ENCODE results near the gene ESRRB.
"Not testable (repeated sequence)": the region's sequence is repeated elsewhere in the genome, so short reads cannot be mapped to it uniquely, and the experiment has no call there.

The ESRRB gene

DNA sequence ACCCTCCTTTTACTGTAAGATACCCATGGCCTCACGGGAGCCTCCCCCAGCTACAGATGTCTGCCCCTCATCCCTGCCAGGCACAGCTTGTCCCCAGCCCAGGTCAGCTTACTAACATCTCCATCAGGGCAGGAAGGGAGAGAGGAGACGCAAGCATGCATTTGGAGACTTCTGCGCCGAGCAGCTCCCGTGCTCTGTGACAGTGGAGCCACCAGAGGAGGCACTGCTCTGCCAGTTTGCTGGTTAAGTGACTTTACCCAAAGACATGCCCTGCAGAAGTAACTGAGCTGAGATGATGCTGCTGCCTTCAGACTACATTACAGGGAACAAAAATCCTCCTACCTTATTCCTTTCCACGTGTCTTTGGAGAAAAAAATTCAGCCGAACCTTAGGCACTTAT is 133.4 kb downstream of the ESRRB start:
- Mint-ChIP-seq H3K9me3 (no peaks in the 10 kb centered on the region), H3K27me3 (peaks cover 57% of the 10 kb centered on the region), H3K4me3 (no peak overlapping the region), H3K4me1 (peaks cover 13% of the 10 kb centered on the region), H3K27ac (no peak overlapping the region)
- ATAC-seq (no peak), DNase-seq (no peak)

DNA sequence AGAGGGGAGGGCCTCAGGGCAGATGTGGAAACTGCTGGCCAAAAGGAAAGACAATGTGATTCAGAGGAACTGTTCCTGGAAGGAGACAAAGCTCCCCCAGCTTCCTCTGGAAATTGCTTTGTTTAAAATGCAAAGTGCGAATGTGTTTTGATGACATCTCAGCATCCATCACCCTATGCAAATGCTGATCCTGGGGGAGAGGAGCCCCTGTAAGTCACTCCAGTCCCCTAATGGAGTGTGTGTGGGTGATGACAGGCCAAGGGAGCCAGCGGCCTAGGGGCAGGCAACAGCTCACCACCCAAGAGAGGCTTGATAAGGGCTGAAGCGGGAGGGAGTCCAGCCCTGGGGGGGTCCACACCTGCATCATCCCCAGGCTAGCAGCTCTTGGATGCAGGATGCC is 134.2 kb downstream of the ESRRB start:
- Mint-ChIP-seq H3K27ac (no peak overlapping the region), H3K4me1 (peaks cover 13% of the 10 kb centered on the region), H3K27me3 (peaks cover 57% of the 10 kb centered on the region), H3K4me3 (no peak overlapping the region), H3K9me3 (no peaks in the 10 kb centered on the region)
- no peak for DNase-seq
- no peak for ATAC-seq

DNA sequence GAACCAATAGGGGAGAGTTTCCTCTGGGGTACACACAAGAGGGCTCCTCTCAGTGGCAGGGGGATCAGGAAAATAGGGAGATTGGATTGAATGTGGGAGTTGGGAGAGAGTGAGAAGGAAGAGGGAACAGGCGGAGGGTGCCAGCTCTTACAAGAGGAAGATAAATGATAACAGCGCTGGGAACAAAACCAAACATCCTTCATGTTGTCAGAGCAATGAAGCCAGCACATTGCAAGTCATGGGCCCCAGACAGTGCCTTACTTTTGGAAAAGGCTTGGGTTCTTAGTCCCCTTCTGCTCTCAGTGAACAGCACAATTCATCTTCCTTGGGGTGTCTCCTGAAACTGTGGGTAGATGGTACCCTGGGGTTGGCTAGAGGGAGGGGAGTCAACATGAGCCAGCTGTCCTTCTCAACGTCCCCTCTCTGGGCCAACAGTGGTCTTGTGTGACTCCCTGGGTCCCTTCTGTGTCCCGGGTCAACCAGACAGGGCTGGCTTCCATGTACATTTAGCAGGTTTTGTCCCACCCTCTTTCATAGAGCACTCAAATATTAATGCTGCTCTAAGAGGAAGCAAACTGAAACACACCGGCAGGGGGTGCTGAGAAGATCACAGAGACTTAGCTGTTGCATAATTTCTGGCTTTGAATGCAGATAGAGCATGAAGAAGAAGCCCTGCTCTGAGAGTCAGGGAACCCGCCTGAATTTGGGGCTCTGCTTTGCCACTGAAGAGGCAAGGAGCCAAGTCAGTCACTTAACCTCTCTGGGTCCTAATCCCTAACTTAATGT is 138.5 kb downstream of the ESRRB start:
- H3K27me3 Mint-ChIP-seq = peaks cover 37% of the 10 kb centered on the region
- DNase-seq (peak in 1 of 2 donors; percentile 13), ATAC-seq (no peak)

DNA sequence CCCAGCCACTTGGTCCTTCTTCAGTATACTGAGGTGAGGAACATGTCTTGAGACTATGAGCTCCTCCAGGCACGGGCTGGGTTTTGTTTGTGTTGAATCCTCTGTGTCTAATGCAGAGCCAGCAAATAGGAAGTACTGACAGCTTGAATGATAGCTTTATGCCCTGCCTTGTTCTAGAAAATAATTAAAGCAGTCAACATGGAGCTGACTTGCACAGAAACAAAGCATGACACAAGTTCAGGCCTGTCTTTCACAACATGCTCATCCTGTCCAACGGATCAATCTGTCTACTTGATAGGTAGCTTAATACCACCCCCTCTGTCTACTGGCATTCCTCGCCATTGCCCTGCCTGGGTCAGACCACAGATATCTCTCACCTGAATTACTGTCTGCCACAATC is 140.9 kb downstream of the ESRRB start:
- H3K4me1 Mint-ChIP-seq = no peaks in the 10 kb centered on the region
- peaks cover 0 to 8% of the 10 kb centered on the region in 2 donors for H3K9me3 Mint-ChIP-seq
- peaks cover 28% of the 10 kb centered on the region for H3K27me3 Mint-ChIP-seq
- ATAC-seq (no peak), DNase-seq (no peak)
- no peak overlapping the region for H3K27ac Mint-ChIP-seq
- no peak overlapping the region for H3K4me3 Mint-ChIP-seq

More for the DNA sequence above, 138.5 kb downstream of the ESRRB start:
- Mint-ChIP-seq H3K4me3 (no peak overlapping the region), H3K27ac (no peak overlapping the region), H3K4me1 (no peaks in the 10 kb centered on the region), H3K9me3 (no peaks in the 10 kb centered on the region)

DNA sequence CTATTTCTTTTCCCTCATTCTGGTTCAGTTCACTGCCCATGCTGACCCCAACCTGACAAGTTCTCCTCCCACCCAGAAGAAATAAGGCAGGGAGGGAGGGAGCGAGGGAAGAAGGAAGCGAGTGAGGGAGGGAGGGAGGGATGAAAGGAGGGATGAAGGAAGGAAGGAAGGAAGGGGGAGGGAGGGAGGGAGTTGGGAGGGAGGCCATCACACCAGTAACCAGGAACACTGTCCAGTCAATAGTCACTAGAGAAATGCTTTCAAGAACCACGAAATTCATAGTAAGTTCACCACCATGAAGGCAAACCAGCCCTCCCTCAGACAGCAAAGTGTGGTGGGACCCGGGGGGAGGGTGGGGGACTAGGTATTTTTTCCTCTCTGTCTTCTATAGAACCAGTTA is 142.4 kb downstream of the ESRRB start:
- ATAC-seq = no peak
- peaks cover 0 to 14% of the 10 kb centered on the region in 2 donors for H3K9me3 Mint-ChIP-seq
- H3K4me1 Mint-ChIP-seq = no peaks in the 10 kb centered on the region

DNA sequence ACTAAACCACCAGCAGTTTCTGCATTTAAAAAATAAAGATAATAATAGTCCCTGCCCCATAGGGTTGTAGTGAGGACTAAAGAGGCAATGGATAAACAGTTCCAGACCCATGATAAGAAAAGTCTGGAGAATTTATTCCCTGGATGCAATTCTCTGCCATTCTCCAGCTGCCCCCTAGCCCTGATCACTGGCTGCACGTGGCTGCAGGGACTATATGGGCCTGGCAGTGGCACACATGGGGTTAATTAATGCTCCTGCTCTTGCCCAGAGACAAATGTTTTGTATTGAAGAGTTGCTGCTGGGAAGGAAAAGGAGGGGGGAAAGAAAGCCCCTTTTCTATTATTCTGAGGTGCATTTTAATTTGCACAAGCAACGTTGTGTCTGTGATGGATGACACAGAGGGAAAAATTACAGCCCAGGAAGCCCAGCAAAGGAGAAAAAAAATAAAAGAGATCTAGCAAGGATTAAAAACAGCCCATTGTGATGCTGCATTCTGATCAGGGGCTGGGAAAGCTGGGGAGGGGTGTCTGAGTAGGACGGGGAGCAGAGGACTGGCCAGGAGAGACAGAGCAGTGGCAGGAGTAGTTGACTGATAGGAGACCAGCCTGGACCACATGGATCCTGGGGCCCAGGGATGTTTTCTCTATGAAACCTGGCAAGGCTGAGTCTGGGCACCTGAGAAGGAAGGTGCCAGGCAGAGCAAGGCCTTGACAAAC is 149.3 kb downstream of the ESRRB start:
- no peak overlapping the region for H3K4me3 Mint-ChIP-seq
- no peak for ATAC-seq

More for the DNA sequence above, 142.4 kb downstream of the ESRRB start:
- Mint-ChIP-seq H3K27me3 (peaks cover 28% of the 10 kb centered on the region), H3K4me3 (no peak overlapping the region), H3K27ac (no peak overlapping the region)
- no peak for DNase-seq

DNA sequence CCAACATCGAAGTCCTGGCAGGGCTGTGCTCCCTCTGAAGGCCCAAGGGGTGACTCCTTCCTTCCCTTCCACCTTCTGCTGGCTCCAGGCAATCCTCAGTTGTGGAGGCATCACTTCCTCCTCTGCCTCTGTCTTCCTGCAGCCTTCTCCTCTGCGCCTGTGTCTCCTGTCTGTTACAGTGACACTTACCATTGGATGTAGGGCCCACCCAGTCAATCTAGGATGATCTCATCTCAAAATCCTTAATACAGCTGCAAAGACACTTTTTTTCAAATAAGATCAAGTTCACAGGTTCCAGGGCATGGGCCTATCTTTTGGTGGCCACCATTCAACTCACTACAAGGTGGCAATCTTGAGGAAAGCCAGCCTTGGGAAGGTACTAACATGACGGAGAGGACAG is 155.1 kb downstream of the ESRRB start:
- Mint-ChIP-seq H3K27ac (no peak overlapping the region), H3K27me3 (no peaks in the 10 kb centered on the region), H3K4me1 (no peaks in the 10 kb centered on the region), H3K9me3 (no peaks in the 10 kb centered on the region), H3K4me3 (no peak overlapping the region)
- no peak for DNase-seq
- ATAC-seq = no peak

More for the DNA sequence above, 149.3 kb downstream of the ESRRB start:
- Mint-ChIP-seq H3K27me3 (peaks cover 18% of the 10 kb centered on the region), H3K9me3 (peaks cover 0 to 14% of the 10 kb centered on the region in 2 donors), H3K27ac (peak overlapping the region in 1 of 2 donors; percentile 13), H3K4me1 (no peaks in the 10 kb centered on the region)
- no peak for DNase-seq

DNA sequence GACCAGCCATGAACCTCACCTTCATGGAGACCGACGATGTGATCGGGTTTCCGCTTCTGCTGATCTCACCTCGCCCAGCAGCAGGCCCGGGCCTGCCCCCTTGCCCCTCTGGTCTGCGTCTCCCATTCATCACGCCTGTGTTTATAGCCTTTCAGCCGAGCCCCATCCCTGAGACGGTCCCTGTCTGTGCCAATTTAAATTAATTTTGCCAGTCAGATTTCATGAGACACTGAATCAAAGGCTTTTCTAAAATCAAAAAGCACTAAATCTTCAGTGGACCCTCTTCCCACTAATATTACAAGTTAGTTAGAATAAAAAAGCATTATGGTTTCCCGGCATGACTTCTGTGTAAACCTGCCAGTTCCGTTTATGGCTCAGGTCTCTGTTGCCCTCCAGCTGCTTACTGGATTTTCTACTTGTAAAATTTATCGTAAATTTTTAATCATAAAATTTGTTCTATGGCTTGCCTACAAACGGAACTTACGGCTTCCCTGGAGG is 155.9 kb downstream of the ESRRB start:
- Mint-ChIP-seq H3K4me1 (no peaks in the 10 kb centered on the region), H3K27me3 (no peaks in the 10 kb centered on the region), H3K9me3 (no peaks in the 10 kb centered on the region), H3K4me3 (no peak overlapping the region), H3K27ac (no peak overlapping the region)
- DNase-seq (no peak), ATAC-seq (no peak)

DNA sequence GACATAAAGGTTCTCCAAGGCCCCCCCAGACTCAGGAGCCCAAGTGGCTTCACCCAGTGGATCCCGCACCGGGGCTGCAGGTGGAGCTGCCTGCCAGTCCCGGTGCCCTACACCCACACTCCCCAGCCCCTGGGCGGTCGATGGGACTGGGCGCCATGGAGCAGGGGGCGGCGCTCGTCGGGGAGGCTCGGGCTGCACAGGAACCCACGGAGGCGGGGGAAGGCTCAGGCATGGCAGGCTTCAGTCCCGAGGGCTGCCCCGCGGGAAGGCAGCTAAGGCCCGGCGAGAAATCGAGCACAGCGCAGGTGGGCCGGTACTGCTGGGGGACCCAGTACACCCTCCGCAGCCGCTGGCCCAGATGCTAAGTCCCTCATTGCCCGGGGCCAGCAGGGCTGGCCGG is 160.7 kb downstream of the ESRRB start:
- H3K27me3 Mint-ChIP-seq, H3K4me1 Mint-ChIP-seq, DNase-seq, ATAC-seq, H3K27ac Mint-ChIP-seq, H3K9me3 Mint-ChIP-seq, H3K4me3 Mint-ChIP-seq: not testable (repeated sequence)

DNA sequence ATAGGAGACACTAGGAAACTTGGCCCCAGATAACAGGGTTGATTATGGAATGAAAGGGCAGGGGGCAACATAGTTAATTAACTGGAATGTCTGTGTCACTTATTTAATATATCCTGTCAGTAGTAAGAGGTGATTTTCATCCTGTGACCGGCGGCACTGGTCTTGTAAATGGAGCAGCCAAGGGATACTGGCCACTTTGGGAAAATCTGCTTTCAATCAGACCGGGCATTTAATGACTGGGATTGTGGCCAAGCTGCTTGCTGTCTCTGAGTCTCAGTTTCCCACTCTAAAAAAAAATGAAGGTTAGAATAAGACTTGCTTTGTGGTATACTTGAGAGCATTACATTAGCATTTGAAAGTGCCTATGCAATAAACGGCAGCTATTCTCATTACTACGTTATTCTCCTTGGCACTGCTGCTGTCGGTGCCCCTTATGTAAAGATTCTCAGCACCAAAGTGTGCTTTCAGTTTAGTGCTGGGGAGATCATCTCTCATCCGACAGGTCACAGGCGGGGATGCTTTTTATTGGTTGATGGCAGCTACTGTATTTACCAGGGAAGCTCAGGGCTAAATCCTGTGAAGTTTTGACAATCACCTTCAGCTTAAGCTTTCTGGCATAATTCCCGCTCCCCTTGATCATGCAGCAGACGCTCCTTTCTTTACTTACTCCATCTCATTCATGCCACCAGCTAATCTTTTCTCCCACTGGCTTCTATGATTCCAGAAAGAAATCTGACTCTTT is 162.1 kb downstream of the ESRRB start:
- DNase-seq = no peak
- Mint-ChIP-seq H3K9me3 (no peaks in the 10 kb centered on the region), H3K27me3 (peaks cover 8% of the 10 kb centered on the region), H3K27ac (no peak overlapping the region), H3K4me1 (no peaks in the 10 kb centered on the region), H3K4me3 (no peak overlapping the region)
- ATAC-seq = no peak

DNA sequence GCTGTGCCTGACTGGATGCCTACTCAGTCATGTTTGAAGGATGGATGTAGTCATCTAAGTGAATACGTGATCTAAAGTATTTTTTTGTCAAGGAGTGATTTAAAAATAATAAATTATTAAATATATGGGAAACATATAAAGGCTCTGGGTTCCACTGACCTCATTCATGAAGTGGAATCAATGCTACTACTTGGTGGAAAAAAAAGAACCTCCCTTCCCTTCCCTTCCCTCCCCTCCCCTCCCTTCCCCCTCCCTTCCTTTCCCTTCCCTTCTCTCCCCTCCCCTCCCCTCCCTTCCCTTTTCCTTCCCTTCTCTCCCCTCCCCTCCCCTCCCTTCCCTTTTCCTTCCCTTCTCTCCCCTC is 162.7 kb downstream of the ESRRB start:
- H3K9me3 Mint-ChIP-seq = no peaks in the 10 kb centered on the region
- peaks cover 8% of the 10 kb centered on the region for H3K27me3 Mint-ChIP-seq
- H3K4me1 Mint-ChIP-seq = no peaks in the 10 kb centered on the region
- H3K27ac Mint-ChIP-seq = no peak overlapping the region
- no peak for DNase-seq
- H3K4me3 Mint-ChIP-seq = no peak overlapping the region
- no peak for ATAC-seq

DNA sequence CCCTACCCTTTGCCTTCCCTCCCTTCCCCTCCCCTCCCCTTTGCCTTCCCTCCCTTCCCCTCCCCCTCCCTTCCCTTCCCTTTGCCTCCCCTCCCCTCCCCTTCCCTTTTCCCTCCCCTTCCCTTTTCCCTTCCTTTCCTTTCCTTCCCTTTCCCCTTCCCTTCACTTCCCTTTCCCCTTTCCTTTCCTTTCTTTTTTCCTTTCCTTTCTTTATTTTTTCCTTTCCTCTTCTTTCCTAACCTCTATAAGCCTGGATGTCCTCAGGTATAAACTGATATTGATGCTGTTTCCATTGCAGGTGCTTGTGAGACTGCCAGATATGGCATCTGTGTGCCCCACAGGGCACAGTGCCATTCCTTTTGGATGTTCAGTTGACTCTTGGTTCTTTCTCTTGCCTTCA is 163.2 kb downstream of the ESRRB start:
- peak overlapping the region; percentile 66 to 93 for H3K27ac Mint-ChIP-seq
- peaks cover 8% of the 10 kb centered on the region for H3K27me3 Mint-ChIP-seq
- H3K4me3 Mint-ChIP-seq = no peak overlapping the region
- H3K9me3 Mint-ChIP-seq = no peaks in the 10 kb centered on the region
- ATAC-seq (no peak), DNase-seq (no peak)
- H3K4me1 Mint-ChIP-seq = no peaks in the 10 kb centered on the region

DNA sequence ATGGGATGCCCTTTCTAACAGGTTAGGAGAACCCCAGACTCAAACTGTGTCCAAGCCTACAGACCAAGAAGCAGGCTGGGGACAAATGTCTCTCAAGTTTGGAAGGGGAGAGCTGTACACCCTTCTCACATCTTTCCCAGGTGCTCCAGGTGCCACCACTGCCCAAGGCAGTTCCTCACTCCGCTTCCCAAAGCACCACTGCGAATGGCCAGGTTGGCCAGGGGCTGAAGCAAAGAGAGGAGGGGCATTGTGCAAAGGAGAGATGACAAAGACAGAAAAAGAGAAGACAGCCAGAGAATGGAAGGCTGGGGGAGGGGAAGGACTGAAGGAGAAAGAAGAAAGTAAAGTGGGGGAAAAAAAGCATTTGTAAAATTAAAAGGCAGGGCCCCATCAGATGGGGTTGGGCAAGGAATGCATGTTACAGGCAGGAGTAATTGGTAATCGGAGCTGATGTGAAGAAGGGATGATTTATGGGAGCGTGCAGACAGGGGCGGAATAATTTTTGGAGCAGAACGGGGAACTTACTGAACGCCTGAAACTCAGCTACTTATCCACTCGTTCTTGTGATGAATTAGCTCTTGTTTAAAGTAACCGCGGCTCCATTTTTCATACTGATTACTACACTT is 165.8 kb downstream of the ESRRB start:
- DNase-seq = no peak
- ATAC-seq = no peak
- no peak overlapping the region for H3K4me3 Mint-ChIP-seq
- H3K9me3 Mint-ChIP-seq = no peaks in the 10 kb centered on the region
- peak overlapping the region; percentile 4 to 61 for H3K27ac Mint-ChIP-seq
- H3K27me3 Mint-ChIP-seq = peaks cover 8% of the 10 kb centered on the region
- H3K4me1 Mint-ChIP-seq = no peaks in the 10 kb centered on the region

DNA sequence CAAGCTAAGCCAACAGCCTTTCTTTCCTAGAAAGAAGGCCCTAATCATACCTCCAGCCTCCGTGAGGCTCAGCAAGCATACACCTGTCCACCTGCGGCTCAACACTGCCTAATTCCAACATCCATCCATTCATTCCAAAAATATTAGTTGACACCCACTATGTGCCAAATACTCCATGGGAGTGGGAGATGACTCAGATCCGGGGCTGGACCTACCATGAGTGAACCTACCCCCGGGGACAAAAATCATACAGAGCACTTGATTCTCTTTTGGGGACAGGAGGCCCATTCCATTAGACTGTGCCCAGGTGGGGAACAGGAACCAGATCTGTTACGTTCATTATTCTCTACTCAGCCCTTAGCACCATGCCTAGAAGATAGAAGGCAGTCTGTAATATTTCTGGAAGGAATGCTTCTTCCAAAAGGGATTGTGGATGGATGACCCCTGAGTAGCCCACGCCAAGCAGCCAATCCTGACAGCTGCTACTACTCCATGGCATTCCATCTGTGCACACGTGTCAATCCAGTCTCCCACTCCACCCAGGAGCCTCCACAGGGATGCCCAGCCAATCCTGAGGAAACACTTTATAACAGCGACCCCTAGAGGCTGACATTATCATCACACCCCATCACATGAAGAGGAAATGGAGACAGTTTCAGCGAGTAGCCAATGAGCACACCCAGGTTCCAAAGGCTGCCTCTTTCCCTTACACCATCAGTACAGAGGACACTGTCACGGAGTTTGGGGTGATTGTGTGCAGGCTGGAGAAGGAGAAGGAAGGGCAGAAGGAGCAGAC is 170.7 kb downstream of the ESRRB start:
- peak; percentile 13 to 14 for DNase-seq

DNA sequence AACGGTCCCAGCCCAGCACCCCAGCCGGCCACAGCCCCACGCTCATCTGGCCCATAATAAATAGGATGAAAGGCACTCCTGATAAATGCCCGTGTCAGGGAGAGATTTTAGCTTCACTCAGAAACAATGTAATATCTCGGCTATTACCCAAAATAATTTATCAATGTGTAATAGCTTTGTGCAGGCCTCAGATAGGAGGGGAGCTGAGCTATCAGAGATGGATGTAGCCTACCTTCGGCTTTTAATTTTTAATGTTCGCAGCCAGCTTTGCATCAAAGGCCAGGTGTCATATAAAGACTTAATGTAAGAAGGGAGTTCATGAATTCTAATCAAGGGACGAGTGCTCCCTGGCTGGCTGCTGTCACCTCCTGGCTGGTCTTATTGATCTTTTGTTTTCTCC is 171.9 kb downstream of the ESRRB start:
- H3K4me3 Mint-ChIP-seq = no peak overlapping the region
- ATAC-seq = no peak
- H3K27ac Mint-ChIP-seq = no peak overlapping the region

More for the DNA sequence above, 170.7 kb downstream of the ESRRB start:
- Mint-ChIP-seq H3K4me3 (no peak overlapping the region), H3K9me3 (no peaks in the 10 kb centered on the region), H3K27ac (no peak overlapping the region), H3K4me1 (no peaks in the 10 kb centered on the region), H3K27me3 (peaks cover 11% of the 10 kb centered on the region)
- peak; percentile 49 for ATAC-seq

More for the DNA sequence above, 171.9 kb downstream of the ESRRB start:
- H3K9me3 Mint-ChIP-seq = no peaks in the 10 kb centered on the region
- H3K4me1 Mint-ChIP-seq = no peaks in the 10 kb centered on the region
- no peak for DNase-seq
- H3K27me3 Mint-ChIP-seq = peaks cover 18% of the 10 kb centered on the region

All from stimulated activated naive CD8-positive, alpha-beta T cell treated with anti-CD3 and anti-CD28 coated beads, Interleukin-15, amount 100 ng/mL, for 72 hours (primary cell).